GM21737 (cell line): ENCODE results near the gene CRB2.
"Not testable (repeated sequence)": the region's sequence is repeated elsewhere in the genome, so short reads cannot be mapped to it uniquely, and the experiment has no call there.

Experiments used
- ATAC-seq: cut with Tn5 transposase; IDR thresholded peaks from one replicate; pipeline ENCODE4 v1.9.1; 2021; ENCODE audit warnings: mild to moderate bottlenecking, moderate library complexity; ENCODE audit not compliant: unreplicated experiment

The CRB2 gene

DNA sequence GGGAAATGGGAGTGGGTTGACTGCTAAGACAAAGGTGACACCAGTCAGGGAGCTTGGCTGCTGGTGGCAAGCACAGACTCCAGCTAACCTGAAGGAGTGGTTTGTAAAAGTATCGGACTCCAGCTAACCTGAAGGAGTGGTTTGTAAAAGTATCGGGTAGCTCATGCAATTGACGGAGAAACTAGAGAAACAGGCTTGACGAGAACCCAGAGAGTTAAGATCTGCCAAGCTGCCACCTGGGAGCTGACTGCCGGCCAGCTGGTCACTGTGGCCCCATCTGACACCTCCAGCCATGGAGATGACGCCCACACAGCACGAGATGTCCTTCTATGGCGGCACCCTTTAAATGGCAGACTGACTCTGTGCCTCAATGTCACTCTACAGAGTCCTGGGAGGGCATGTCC is 28.3 kb upstream of the CRB2 start:
- no peak for ATAC-seq

DNA sequence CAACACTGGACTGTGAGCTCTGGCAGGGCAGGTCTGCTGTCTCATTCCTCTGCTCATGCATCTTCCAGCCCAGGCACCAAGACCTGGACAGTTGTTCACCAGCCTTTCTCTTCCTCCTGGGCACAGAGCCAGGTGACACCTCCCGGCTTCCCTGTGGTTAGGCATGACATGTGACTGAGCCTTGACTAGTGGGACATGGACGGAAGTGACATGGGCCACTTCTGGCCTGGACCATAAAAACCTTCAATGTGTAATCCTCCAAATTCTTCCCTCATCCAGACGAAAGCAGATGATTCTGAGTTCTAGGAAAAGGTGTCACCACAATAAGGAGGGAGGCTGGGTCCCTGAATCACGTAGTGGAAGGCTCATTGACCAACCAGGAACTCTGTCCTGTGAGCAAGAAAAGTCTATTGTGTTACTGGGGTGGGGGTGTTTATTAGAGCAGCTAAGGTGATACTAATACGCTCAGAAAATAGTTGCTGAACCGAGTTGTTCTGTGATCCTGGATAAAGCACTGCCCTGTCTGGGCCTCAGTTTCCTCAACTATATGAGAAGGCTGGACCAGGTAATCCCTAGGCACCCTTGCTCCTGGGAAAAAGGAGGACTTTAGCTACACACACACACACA is 26.6 kb upstream of the CRB2 start:
- ATAC-seq, result no peak

DNA sequence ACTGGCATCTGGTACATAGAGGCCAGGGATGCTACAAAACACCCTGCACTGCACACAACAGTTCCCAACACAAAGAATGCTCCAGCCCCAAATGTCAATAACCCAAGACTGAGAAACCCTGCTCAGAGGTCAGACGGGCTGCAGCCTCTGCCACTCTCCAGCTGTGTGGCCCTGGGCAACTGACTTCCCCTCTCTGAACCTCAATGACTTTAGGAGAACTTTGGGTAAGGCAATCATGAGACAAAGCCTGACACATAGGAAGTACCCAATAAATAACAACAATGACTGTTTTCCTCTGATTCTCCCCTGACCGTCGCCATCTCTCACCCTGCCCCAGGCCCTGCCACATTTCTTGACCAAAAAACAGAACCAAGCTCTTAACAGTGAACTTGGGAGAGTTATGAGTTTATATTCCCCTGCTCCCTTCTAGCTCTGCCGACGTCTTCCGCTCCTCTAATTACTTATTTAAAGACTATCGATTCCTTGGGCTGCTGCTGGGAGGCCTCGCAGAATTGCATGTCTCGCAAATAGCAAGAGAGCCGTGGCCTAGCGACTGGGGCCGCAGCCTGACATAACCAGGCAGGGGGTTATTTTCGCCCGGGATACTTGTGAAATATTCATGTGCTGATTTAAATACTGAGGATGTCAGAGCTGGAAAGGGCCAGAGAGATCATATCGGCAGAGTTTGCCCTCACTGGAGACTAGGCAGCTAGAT is 24.5 kb upstream of the CRB2 start:
- no peak for ATAC-seq

GRCh38 chr9:123333058-123333669 is 22.8 kb upstream of the CRB2 start:
- ATAC-seq, result not testable (repeated sequence)

- ATAC-seq, result no peak
These were observed 21.4 kb upstream of the CRB2 start for GRCh38 chr9:123334639-123335038.

DNA sequence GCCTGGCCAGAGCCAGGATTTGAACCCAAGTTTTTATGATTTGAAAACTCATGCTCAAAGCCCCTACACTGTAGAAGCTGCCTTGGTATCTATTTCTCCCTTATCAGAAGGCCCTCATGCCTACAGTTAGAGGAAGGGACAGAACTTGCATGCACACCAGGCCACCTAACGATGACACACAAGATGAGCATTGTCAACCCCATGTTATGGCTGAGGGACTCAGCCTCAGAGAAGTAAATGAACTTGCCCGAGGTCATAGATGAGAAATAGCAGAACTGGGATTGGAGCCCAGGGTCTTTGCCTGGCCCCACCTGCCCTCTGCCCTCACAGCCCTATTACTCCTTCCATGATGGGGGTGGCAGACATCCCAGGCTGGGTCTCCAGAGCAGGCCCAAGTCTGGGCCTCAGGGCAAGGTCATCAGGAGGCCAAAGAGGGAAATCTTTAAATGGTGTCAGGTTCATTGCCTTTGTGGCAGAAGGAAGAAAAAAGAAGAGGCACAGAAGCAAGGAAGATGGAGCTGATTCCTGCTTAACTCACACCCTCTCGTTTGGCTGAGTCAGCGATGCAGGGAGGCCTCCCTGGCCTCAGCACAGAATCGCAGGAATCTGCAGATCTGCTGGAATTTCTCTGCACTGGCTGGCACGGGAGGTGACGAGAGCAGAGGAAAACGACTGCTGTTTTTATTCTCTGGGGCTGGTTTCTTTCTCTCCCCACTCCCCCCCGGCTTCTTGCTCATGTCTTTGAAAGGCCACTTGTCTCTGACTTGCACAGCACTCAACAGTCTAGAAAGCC is 20.6 kb upstream of the CRB2 start:
- no peak for ATAC-seq

DNA sequence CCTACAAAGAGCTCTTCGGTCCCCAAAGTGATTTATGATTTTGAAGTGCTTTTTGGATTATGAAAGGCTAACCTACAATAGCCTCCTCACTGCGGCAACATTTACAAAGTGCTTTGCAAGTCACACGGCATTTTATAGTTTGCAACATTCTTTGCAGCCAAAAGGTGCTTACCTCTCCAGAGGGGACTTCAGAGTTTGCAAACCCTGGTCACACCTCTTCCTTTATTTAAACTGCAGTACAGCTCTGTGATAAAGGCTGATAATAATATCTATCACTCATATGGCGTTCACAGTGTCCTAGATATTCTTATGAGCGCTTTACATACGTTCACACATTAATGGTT is 20.0 kb upstream of the CRB2 start:
- no peak for ATAC-seq

DNA sequence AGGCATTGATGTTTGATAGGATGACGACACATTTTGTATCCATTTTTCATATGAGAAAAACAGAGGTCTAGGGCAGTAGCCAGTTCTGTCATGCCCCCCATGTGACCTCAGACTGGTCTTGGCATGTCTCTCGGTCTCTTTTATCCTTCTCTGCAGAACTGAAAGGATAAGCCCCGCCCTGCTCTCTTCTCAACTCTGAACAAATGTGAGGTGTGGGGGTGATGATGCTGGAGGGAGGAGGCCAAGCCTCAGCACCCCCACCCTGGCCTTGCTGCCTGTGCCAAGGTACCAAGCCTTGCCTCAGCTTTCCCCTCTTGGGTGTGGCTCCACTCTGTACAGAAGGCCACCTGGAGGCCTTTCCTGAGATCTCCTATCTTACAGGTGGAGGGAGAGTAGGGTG is 19.5 kb upstream of the CRB2 start:
- no peak for ATAC-seq

- no peak for ATAC-seq
These were observed 19.0 kb upstream of the CRB2 start for GRCh38 chr9:123336959-123337358.

DNA sequence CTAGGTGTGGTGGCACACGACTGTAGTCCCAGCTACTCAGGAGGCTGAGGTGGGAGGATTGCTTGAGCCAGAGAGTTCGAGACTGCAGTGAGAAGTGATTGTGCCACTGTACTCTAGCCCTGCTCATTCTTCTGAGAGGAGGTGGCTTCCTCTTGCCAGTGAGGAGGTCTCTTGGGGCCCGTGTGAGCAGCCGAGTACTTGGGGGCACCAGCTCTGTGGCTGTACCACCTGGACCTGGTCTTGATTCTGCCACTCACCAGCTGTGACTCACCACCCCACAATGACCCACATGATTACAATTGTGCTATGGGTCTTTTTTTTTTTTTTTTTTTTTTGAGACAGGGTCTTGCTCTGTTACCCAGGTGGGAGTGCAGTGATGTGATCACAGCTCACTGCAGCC is 18.0 kb upstream of the CRB2 start:
- no peak for ATAC-seq

GRCh38 chr9:123338710-123339665 is 17.0 kb upstream of the CRB2 start:
- ATAC-seq, result peak; percentile 65

DNA sequence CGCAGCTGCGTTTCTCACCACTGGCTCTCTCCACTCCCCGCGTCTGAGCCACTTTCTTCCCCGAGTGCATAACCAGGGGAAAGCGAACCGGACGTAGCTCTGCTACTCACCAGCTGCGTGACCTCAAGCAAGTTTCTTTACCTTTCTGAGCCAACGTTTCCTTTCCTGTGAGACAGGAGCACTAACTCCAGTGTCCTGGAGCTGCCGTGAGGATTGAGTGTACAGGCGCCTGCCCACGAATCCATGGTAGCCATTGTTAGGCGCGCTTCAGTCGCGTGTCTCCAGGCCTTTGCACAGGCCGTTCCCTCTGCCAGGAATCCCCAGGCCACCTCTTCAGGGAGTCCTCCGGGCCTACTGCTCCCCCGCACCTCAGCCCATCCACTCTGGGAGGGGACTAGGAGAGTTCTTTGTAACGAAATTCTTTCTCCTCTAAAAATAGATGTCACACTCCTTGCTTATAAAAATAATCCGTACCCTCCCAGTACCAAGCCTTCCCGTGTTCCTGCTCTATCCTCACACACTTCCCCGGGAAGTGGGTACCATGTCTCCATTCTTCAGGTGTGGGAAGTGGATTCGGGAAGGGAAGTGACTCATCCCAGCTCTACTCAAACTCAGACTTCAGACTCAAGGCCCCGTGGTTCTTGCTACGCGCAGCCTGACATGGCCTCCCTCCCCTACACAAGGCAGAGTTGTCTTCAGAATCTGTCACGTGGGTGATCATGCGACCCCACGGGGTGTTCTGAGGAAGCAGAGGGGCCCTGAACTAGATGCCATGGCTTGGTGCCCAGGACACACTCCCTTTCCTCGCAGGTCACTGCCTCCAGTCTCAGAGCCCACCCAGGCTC is 16.1 kb upstream of the CRB2 start:
- ATAC-seq, result peak; percentile 42

- ATAC-seq, result no peak
These were observed 14.2 kb upstream of the CRB2 start for GRCh38 chr9:123341816-123342215.

GRCh38 chr9:123342247-123342646 is 13.8 kb upstream of the CRB2 start:
- no peak for ATAC-seq

DNA sequence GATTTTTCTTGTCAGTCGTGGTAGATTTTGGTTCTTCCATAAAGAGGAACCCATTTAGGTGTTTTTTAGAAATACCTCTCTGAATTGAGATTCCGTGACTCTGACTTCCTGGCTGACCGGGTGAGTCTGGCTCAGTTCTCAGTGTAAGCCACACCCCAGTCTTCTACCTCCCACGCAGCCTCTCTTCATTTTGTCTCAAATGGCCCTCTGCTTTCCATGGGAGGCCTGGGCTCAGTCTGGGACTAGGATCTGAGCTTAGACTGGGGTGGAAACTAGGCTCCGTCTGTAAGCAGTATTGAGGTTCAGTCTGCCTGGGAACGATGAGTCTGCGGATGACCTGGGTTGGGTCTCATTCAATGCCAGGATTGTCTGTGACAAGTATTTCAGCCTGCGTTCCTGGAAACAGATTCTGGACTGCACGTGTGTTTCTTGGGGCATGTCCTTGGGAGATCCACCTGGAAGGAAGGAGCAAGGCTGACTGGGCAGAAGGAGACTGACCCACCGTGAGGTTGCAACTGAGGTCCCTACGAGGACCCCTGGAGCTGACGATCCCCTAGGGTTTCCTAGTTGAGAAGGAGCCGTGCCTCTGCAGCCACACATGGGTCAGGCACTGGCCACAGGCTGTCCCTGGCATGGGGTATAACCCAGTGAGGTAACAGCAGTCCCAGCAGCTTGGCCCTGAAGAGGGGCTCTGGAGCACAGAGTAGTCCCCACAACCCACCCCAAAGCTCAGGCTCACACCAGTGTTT is 12.4 kb upstream of the CRB2 start:
- peak; percentile 23 for ATAC-seq

DNA sequence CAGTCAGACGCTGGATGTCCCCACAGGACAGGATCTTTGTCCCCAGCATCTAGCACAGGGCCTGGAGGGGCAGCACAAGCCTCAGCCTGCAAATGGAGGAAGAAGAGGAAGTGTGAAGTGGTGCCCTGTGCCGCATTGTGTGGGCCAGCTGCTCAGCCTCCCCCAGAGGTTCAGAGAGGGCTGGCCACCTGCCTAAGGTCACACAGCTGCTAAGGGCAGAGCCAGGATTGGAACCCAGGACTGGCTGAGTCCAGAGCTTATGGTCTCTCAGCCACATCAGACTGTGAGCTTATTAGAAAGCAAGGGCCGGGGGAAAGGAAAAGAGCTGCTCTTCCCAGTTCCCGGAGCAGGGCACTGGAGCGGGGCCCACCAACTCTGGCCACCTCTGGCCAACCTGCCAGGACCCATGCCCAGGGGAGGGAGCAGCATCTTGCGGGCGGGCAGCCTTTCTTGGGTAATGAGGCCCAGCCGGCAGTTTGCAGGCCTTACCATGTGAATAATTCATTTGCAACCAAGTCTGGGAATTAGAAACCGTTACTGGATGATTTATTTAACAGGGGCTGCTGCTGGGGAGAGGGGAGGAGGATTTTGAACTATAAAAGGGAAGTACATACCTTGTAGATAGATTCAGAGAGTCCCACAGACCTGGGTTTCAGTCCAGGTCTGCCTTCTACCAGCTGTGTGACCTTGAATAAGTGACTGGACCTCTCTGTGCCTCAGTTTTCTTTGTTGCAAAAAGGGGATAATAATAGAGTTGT is 11.6 kb upstream of the CRB2 start:
- no peak for ATAC-seq

- no peak for ATAC-seq
These were observed 10.4 kb upstream of the CRB2 start for GRCh38 chr9:123345567-123345955.

- no peak for ATAC-seq
These were observed 10.0 kb upstream of the CRB2 start for GRCh38 chr9:123346026-123346425.
